ENCODE measurements around the gene C17orf58. TPM values are rescaled to one million over a fixed set of nuclear protein-coding genes. Genes with fewer than 3 reads are reported as not detected.

Gene C17orf58
- polyA plus RNA-seq, 2 donors: 7.5 to 8.6 TPM

- Histone ChIP-seq H3K36me3 (ENCODE audit: control insufficient read depth in 2 of 2, insufficient read depth in 2 of 2, low read length in 1 of 2) (no peaks in the 10 kb centered on the region), H3K9me3 (ENCODE audit: control insufficient read depth in 2 of 2, insufficient read depth in 1 of 2, low read depth in 1 of 2, low read length in 1 of 2) (no peaks in the 10 kb centered on the region), H3K4me1 (ENCODE audit: control insufficient read depth in 2 of 2, insufficient read depth in 2 of 2, low read length in 1 of 2) (no peaks in the 10 kb centered on the region), H3K27me3 (ENCODE audit: control insufficient read depth in 1 of 2, insufficient read depth in 2 of 2, low read length in 2 of 2) (no peaks in the 10 kb centered on the region), H3K4me3 (ENCODE audit: low read depth in 1 of 2, low read length in 2 of 2) (no peak overlapping the region), H3K27ac (ENCODE audit: low read depth in 2 of 2, low read length in 1 of 2) (no peak overlapping the region)
- WGBS, 2 donors: 43 to 55% methylated on average over 6 of the region's 6 CpGs
These were observed 10.5 kb upstream of the C17orf58 start for GRCh38 chr17:68006797-68007196.

DNA sequence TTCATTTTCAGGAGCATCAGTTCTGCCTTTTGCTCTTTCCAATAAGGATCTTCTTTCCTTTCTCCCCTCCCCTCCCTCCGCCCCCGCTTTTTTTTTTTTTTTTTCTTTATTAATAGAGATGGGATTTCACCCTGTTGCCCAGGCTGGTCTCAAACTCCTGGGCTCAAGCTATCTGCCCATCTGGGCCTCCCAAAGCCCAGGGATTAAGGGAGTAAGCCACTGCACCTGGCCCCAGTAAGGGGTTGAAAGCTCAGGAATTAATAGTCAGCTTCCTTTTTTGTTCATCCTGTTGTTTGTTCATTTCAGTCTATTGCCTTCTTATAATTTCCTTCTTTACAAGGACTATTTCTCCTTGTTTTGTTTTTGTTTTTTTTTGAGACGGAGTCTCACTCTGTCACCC, 7.9 kb upstream of the C17orf58 start:
- 90% methylated on average over 1 to 3 of the region's 3 CpGs for WGBS, 2 donors

DNA sequence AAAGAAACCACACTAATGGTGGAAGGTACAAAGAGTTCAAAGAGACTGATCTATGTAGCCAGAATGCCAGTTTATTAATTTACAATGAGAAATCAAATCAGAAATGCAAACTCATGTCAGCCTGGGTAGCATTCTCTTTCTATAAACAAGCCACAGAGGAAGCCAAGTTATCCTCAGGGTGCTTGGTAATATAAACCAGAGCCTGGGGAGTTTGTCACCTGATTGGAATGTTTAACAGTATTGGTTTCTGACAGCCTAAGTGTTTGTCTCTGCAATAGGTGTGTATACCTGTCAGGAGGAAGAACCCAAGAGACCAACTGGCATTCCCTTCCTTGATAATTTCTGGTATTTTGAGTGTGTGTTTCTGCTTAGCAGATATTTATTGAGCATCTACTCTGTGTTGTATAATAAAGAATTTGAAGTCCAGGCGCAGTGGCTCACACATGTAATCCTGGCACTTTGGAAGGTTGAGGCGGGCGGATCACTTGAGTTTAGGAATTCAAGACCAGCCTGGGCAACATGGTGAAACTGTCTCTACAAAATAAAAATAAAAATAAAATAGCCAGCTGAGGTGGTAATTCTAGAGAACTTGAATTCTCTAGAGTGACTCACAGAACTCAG, 3.1 kb upstream of the C17orf58 start:
- Histone ChIP-seq H3K27ac (ENCODE audit: low read depth in 2 of 2, low read length in 1 of 2) (no peak overlapping the region), H3K27me3 (ENCODE audit: control insufficient read depth in 1 of 2, insufficient read depth in 2 of 2, low read length in 2 of 2) (no peaks in the 10 kb centered on the region), H3K9me3 (ENCODE audit: control insufficient read depth in 2 of 2, insufficient read depth in 1 of 2, low read depth in 1 of 2, low read length in 1 of 2) (no peaks in the 10 kb centered on the region), H3K4me3 (ENCODE audit: low read depth in 1 of 2, low read length in 2 of 2) (no peak overlapping the region), H3K36me3 (ENCODE audit: control insufficient read depth in 2 of 2, insufficient read depth in 2 of 2, low read length in 1 of 2) (no peaks in the 10 kb centered on the region), H3K4me1 (ENCODE audit: control insufficient read depth in 2 of 2, insufficient read depth in 2 of 2, low read length in 1 of 2) (no peaks in the 10 kb centered on the region)
- WGBS, 2 donors: 90 to 98% methylated on average over 3 of the region's 3 CpGs

More for the DNA sequence above, 7.9 kb upstream of the C17orf58 start:
- H3K27me3 ChIP-seq (ENCODE audit: control insufficient read depth in 1 of 2, insufficient read depth in 2 of 2, low read length in 2 of 2): no peaks in the 10 kb centered on the region
- no peaks in the 10 kb centered on the region for H3K4me1 ChIP-seq (ENCODE audit: control insufficient read depth in 2 of 2, insufficient read depth in 2 of 2, low read length in 1 of 2)
- H3K4me3 ChIP-seq (ENCODE audit: low read depth in 1 of 2, low read length in 2 of 2): no peak overlapping the region
- no peaks in the 10 kb centered on the region for H3K9me3 ChIP-seq (ENCODE audit: control insufficient read depth in 2 of 2, insufficient read depth in 1 of 2, low read depth in 1 of 2, low read length in 1 of 2)
- no peak overlapping the region for H3K27ac ChIP-seq (ENCODE audit: low read depth in 2 of 2, low read length in 1 of 2)
- no peaks in the 10 kb centered on the region for H3K36me3 ChIP-seq (ENCODE audit: control insufficient read depth in 2 of 2, insufficient read depth in 2 of 2, low read length in 1 of 2)

GRCh38 chr17:67998466-67998865, 2.2 kb upstream of the C17orf58 start:
- no peaks in the 10 kb centered on the region for H3K9me3 ChIP-seq (ENCODE audit: control insufficient read depth in 2 of 2, insufficient read depth in 1 of 2, low read depth in 1 of 2, low read length in 1 of 2)
- no peak overlapping the region for H3K27ac ChIP-seq (ENCODE audit: low read depth in 2 of 2, low read length in 1 of 2)
- H3K4me3 ChIP-seq (ENCODE audit: low read depth in 1 of 2, low read length in 2 of 2): no peak overlapping the region
- H3K27me3 ChIP-seq (ENCODE audit: control insufficient read depth in 1 of 2, insufficient read depth in 2 of 2, low read length in 2 of 2): no peaks in the 10 kb centered on the region
- WGBS, 2 donors: 76 to 78% methylated on average over 2 of the region's 2 CpGs
- no peaks in the 10 kb centered on the region for H3K36me3 ChIP-seq (ENCODE audit: control insufficient read depth in 2 of 2, insufficient read depth in 2 of 2, low read length in 1 of 2)
- no peaks in the 10 kb centered on the region for H3K4me1 ChIP-seq (ENCODE audit: control insufficient read depth in 2 of 2, insufficient read depth in 2 of 2, low read length in 1 of 2)

DNA sequence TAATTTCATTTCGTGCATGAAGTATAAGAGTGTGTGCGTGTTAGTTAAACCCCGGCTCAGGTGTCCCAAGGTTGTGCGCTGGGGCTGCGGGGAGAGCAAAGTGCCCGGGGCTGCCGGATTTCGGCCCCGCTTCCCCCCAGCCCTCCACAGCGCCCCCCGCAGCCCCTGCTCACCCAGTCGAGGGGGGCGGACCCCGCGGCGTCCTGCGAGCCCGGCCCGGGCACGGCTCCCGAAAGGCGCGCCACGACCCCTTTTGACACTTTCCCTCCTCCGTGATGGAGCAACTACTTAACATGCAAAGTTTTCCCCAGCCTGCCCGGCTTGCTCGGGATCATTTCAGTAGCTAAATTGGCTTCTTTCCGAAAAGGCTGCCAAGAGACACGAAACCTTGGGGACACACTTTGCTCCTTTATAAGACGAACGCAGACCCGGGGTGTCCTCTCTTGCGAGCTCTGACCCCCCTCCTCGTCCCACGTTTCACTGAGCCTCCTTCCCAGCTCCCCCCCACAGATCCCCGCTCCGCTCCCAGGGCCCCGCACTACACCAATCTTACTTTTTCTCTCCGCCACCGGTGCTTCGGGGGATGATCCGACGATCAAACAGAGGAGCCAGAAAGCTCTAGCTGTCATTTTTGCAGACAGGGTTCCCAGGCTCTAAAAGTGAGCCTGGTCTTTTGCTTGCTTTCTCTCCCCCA, 552 bp downstream of the C17orf58 start:
- no peaks in the 10 kb centered on the region for H3K36me3 ChIP-seq (ENCODE audit: control insufficient read depth in 2 of 2, insufficient read depth in 2 of 2, low read length in 1 of 2)
- no peaks in the 10 kb centered on the region for H3K9me3 ChIP-seq (ENCODE audit: control insufficient read depth in 2 of 2, insufficient read depth in 1 of 2, low read depth in 1 of 2, low read length in 1 of 2)
- 0 to 1% methylated on average over 41 to 43 of the region's 43 CpGs for WGBS, 2 donors
- peak overlapping the region; percentile 46 to 53 for H3K4me3 ChIP-seq (ENCODE audit: low read depth in 1 of 2, low read length in 2 of 2)
- H3K27me3 ChIP-seq (ENCODE audit: control insufficient read depth in 1 of 2, insufficient read depth in 2 of 2, low read length in 2 of 2): no peaks in the 10 kb centered on the region
- no peaks in the 10 kb centered on the region for H3K4me1 ChIP-seq (ENCODE audit: control insufficient read depth in 2 of 2, insufficient read depth in 2 of 2, low read length in 1 of 2)
- H3K27ac ChIP-seq (ENCODE audit: low read depth in 2 of 2, low read length in 1 of 2): peak overlapping the region; percentile 15 to 30

DNA sequence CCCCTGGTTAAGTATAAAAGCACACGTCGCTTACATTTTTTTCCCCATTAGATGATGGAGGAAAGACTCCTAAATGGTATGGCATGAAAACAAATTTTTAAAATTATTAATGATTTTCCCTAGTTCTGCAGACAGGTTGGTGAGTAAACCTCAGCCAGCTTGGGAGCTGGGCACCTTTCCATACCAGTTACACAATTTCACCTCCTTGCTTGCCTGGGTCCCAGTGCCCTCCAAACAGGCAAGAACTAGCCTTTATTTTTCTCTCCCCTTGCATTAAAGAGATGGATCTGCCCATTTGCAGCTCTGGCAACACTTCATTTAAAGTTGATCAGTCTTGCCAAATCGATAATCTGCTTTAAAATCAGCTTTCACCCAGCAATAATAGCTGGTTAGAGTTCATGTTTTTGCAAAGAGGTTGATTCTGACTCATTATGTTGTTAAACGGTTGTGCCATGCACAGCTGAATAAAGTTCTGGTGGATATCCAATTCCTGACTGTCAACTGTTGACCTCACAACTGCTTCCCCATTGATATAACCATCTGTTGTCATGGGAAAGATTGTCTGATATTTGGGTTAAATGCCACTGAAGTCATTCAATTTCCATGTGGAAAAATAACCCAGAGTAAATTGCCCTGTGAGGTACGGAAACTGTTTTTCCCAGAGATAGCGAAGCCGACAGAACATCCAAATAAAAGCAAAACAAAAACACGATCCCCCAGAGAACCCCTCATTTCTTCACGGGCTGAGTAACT, 1.3 kb downstream of the C17orf58 start:
- H3K9me3 ChIP-seq (ENCODE audit: control insufficient read depth in 2 of 2, insufficient read depth in 1 of 2, low read depth in 1 of 2, low read length in 1 of 2): no peaks in the 10 kb centered on the region
- no peaks in the 10 kb centered on the region for H3K4me1 ChIP-seq (ENCODE audit: control insufficient read depth in 2 of 2, insufficient read depth in 2 of 2, low read length in 1 of 2)
- H3K36me3 ChIP-seq (ENCODE audit: control insufficient read depth in 2 of 2, insufficient read depth in 2 of 2, low read length in 1 of 2): no peaks in the 10 kb centered on the region
- 13 to 14% methylated on average over 9 of the region's 9 CpGs for WGBS, 2 donors
- peak overlapping the region; percentile 26 to 59 for H3K27ac ChIP-seq (ENCODE audit: low read depth in 2 of 2, low read length in 1 of 2)
- H3K4me3 ChIP-seq (ENCODE audit: low read depth in 1 of 2, low read length in 2 of 2): peak overlapping the region; percentile 46 to 53
- H3K27me3 ChIP-seq (ENCODE audit: control insufficient read depth in 1 of 2, insufficient read depth in 2 of 2, low read length in 2 of 2): no peaks in the 10 kb centered on the region

- Histone ChIP-seq H3K4me3 (ENCODE audit: low read depth in 1 of 2, low read length in 2 of 2) (peak overlapping the region; percentile 81 to 85), H3K4me1 (ENCODE audit: control insufficient read depth in 2 of 2, insufficient read depth in 2 of 2, low read length in 1 of 2) (no peaks in the 10 kb centered on the region), H3K27me3 (ENCODE audit: control insufficient read depth in 1 of 2, insufficient read depth in 2 of 2, low read length in 2 of 2) (no peaks in the 10 kb centered on the region), H3K27ac (ENCODE audit: low read depth in 2 of 2, low read length in 1 of 2) (peak overlapping the region; percentile 99), H3K36me3 (ENCODE audit: control insufficient read depth in 2 of 2, insufficient read depth in 2 of 2, low read length in 1 of 2) (no peaks in the 10 kb centered on the region), H3K9me3 (ENCODE audit: control insufficient read depth in 2 of 2, insufficient read depth in 1 of 2, low read depth in 1 of 2, low read length in 1 of 2) (no peaks in the 10 kb centered on the region)
- WGBS, 2 donors: 4 to 8% methylated on average over 20 to 21 of the region's 21 CpGs
These were observed 2.3 kb downstream of the C17orf58 start for GRCh38 chr17:67993998-67994361.

- Histone ChIP-seq H3K4me1 (ENCODE audit: control insufficient read depth in 2 of 2, insufficient read depth in 2 of 2, low read length in 1 of 2) (no peaks in the 10 kb centered on the region), H3K36me3 (ENCODE audit: control insufficient read depth in 2 of 2, insufficient read depth in 2 of 2, low read length in 1 of 2) (no peaks in the 10 kb centered on the region), H3K4me3 (ENCODE audit: low read depth in 1 of 2, low read length in 2 of 2) (peak overlapping the region; percentile 81 to 85), H3K9me3 (ENCODE audit: control insufficient read depth in 2 of 2, insufficient read depth in 1 of 2, low read depth in 1 of 2, low read length in 1 of 2) (no peaks in the 10 kb centered on the region), H3K27ac (ENCODE audit: low read depth in 2 of 2, low read length in 1 of 2) (peak overlapping the region; percentile 99), H3K27me3 (ENCODE audit: control insufficient read depth in 1 of 2, insufficient read depth in 2 of 2, low read length in 2 of 2) (no peaks in the 10 kb centered on the region)
- 0% methylated on average over 76 to 144 of the region's 144 CpGs for WGBS, 2 donors
These were observed 2.9 kb downstream of the C17orf58 start for GRCh38 chr17:67993153-67993997.

DNA sequence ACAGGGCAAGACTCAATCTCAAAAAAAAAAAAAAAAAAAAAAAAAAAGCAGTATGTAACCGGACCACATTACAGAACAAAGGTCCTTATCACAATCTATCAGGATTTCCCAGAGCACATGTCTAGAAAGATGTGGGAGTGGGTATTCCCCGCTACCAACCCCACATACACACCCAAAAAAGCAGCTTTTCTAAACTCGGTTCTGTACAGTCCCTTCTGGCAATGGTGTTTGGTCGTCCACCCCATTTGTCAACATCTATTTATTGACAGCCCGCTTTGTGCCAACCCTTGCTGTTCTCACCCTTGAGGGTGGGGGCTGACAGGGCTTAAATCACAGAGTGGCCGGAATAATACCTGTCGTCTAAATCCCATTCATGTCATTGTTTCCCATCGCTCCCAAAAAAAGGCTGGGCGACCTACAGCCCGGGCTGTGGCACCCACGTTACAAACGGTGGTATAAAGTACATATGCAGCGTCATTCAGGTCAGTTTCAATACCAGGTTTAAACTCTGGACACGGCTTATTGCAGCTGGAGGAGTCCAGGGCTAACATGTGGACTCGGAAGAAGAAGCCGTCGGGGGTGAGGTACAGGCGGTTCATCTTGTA, 3.6 kb downstream of the C17orf58 start:
- Histone ChIP-seq H3K27me3 (ENCODE audit: control insufficient read depth in 1 of 2, insufficient read depth in 2 of 2, low read length in 2 of 2) (no peaks in the 10 kb centered on the region), H3K36me3 (ENCODE audit: control insufficient read depth in 2 of 2, insufficient read depth in 2 of 2, low read length in 1 of 2) (no peaks in the 10 kb centered on the region), H3K27ac (ENCODE audit: low read depth in 2 of 2, low read length in 1 of 2) (peak overlapping the region; percentile 99), H3K4me1 (ENCODE audit: control insufficient read depth in 2 of 2, insufficient read depth in 2 of 2, low read length in 1 of 2) (no peaks in the 10 kb centered on the region), H3K4me3 (ENCODE audit: low read depth in 1 of 2, low read length in 2 of 2) (peak overlapping the region; percentile 66 to 85), H3K9me3 (ENCODE audit: control insufficient read depth in 2 of 2, insufficient read depth in 1 of 2, low read depth in 1 of 2, low read length in 1 of 2) (no peaks in the 10 kb centered on the region)
- 9 to 10% methylated on average over 18 of the region's 18 CpGs for WGBS, 2 donors

All from esophagus (tissue), 2 donors.